IMR-90 (cell line): Measurements from ENCODE around the gene PHC1. TPM values are rescaled to one million over a fixed set of nuclear protein-coding genes. Genes with fewer than 3 reads are reported as not detected.

Experiments
- ATAC-seq: fragments of 200-7000 bp; cut with Tn5 transposase; 2 replicates; pipeline ENCODE4 v1.9.1; 2020; ENCODE audit warnings: low read depth, mild to moderate bottlenecking, moderate library complexity
- BruUV-seq: library from RNA; stranded (reverse); fragments of 400-500 nt; replicated peaks from 2 replicates; lab custom pipeline; 2021; lab: Mats Ljungman, UMichigan
- CTCF ChIA-PET: fragments of 300-600 bp; formaldehyde crosslinking; extraction: SDS; loops from one replicate; lab custom pipeline; 2021; ENCODE audit warnings: antibody characterized with exemption; lab: Yijun Ruan, JAX
- POLR2A ChIA-PET: fragments of 300-600 bp; sonication (Branson Sonifier 250); formaldehyde crosslinking; loops from one replicate; lab custom pipeline; 2022; ENCODE audit warnings: antibody characterized with exemption; ENCODE audit not compliant: unreplicated experiment; lab: Charles Lee
- DNase-seq: peaks from one replicate; pipeline ENCODE4 v3.0.0; 2013
- H2AFZ ChIP-seq: replicated peaks from 2 replicates; pipeline ENCODE3; 2013; ENCODE audit warnings: low read length, mild to moderate bottlenecking; ENCODE audit not compliant: poor library complexity
- H2AK5ac ChIP-seq: 2 replicates; pipeline ENCODE4 v1.6.1; 2013; ENCODE audit warnings: low read depth, low read length, inconsistent platforms
- H2AK9ac ChIP-seq: replicated peaks from 2 replicates; pipeline ENCODE3; 2013; ENCODE audit warnings: mild to moderate bottlenecking, low read depth, low read length, moderate library complexity; ENCODE audit not compliant: poor library complexity
- H2BK120ac ChIP-seq: 2 replicates; pipeline ENCODE4 v1.6.1; 2013; ENCODE audit warnings: low read depth, low read length, inconsistent platforms
- H2BK15ac ChIP-seq: 3 replicates; pipeline ENCODE4 v1.6.1; 2013; ENCODE audit warnings: low read depth, low read length, inconsistent platforms
- H2BK20ac ChIP-seq: 2 replicates; pipeline ENCODE4 v1.6.1; 2013; ENCODE audit warnings: low read depth, mild to moderate bottlenecking, inconsistent platforms, low read length, moderate library complexity
- H2BK5ac ChIP-seq: 2 replicates; pipeline ENCODE4 v1.6.1; 2013; ENCODE audit warnings: mild to moderate bottlenecking, low read depth, low read length, inconsistent platforms; ENCODE audit not compliant: poor library complexity, severe bottlenecking
- H3K14ac ChIP-seq: replicated peaks from 2 replicates; pipeline ENCODE4 v1.6.1; 2013; ENCODE audit warnings: low read depth, low read length, inconsistent platforms
- H3K18ac ChIP-seq: 2 replicates; pipeline ENCODE4 v1.6.1; 2013; ENCODE audit warnings: low read depth, low read length, control low read depth
- H3K23ac ChIP-seq: 2 replicates; pipeline ENCODE4 v1.6.1; 2013; ENCODE audit warnings: low read depth, low read length, inconsistent platforms
- H3K27ac ChIP-seq: 2 replicates; pipeline ENCODE4 v1.5.1; 2013; ENCODE audit warnings: mild to moderate bottlenecking, control low read depth, low read length; ENCODE audit not compliant: insufficient read depth
- H3K27me3 ChIP-seq: 2 replicates; pipeline ENCODE4 v1.6.1; 2013; ENCODE audit warnings: low read length; ENCODE audit not compliant: control insufficient read depth, insufficient read depth
- H3K36me3 ChIP-seq: 2 replicates; pipeline ENCODE4 v1.6.1; 2013; ENCODE audit warnings: low read length, mixed read lengths; ENCODE audit not compliant: control insufficient read depth, insufficient read depth
- H3K4ac ChIP-seq: 2 replicates; pipeline ENCODE4 v1.6.1; 2013; ENCODE audit warnings: low read depth, low read length, inconsistent platforms
- H3K4me1 ChIP-seq: 2 replicates; pipeline ENCODE4 v1.6.1; 2013; ENCODE audit warnings: low read length, mixed read lengths; ENCODE audit not compliant: control insufficient read depth, insufficient read depth
- H3K4me2 ChIP-seq: 2 replicates; pipeline ENCODE4 v1.6.1; 2013; ENCODE audit warnings: low read depth, mild to moderate bottlenecking, control low read depth, low read length, moderate library complexity
- H3K4me3 ChIP-seq: 2 replicates; pipeline ENCODE4 v1.5.1; 2013; ENCODE audit warnings: low read depth, mild to moderate bottlenecking, control low read depth, low read length, moderate library complexity; ENCODE audit not compliant: insufficient read depth
- H3K56ac ChIP-seq: 2 replicates; pipeline ENCODE4 v1.6.1; 2013; ENCODE audit warnings: low read length, inconsistent platforms; ENCODE audit not compliant: insufficient read depth; ENCODE audit errors: extremely low read depth
- H3K79me1 ChIP-seq, 2 experiments: 2 replicates each; pipeline ENCODE4 v1.6.1; 2013; ENCODE audit warnings: low read length in 2 of 2, inconsistent platforms in 1 of 2, low read depth in 1 of 2
- H3K9ac ChIP-seq: 2 replicates; pipeline ENCODE4 v1.6.1; 2013; ENCODE audit warnings: low read depth, low read length, control low read depth
- H3K9me1 ChIP-seq: 2 replicates; pipeline ENCODE4 v1.6.1; 2013; ENCODE audit warnings: low read length, inconsistent platforms; ENCODE audit not compliant: insufficient read depth
- H3K9me3 ChIP-seq: 2 replicates; pipeline ENCODE4 v1.6.1; 2013; ENCODE audit warnings: low read length; ENCODE audit not compliant: control insufficient read depth, insufficient read depth
- H4K20me1 ChIP-seq: 2 replicates; pipeline ENCODE4 v1.6.1; 2013; ENCODE audit warnings: low read length, inconsistent platforms; ENCODE audit not compliant: insufficient read depth
- H4K5ac ChIP-seq: 2 replicates; pipeline ENCODE4 v1.6.1; 2013; ENCODE audit warnings: mild to moderate bottlenecking, low read depth, low read length, control low read depth
- H4K8ac ChIP-seq, 2 experiments: 2 replicates each; pipeline ENCODE4 v1.6.1; 2013; ENCODE audit warnings: low read depth in 2 of 2, low read length in 2 of 2, control low read depth in 1 of 2, inconsistent platforms in 1 of 2
- H4K91ac ChIP-seq: 2 replicates; pipeline ENCODE4 v1.6.1; 2013; ENCODE audit warnings: low read depth, low read length, inconsistent platforms; ENCODE audit not compliant: insufficient read depth
- BHLHE40 ChIP-seq: fragments of 150-350 bp; IDR thresholded peaks from 2 replicates; pipeline ENCODE4 v1.6.1; 2016; ENCODE audit warnings: mild to moderate bottlenecking, low read depth, low read length
- CEBPB ChIP-seq: IDR thresholded peaks from 2 replicates; pipeline ENCODE4 v1.6.1; 2012; ENCODE audit warnings: low read depth, low read length, improper control_type of control experiment
- CHD1 ChIP-seq: IDR thresholded peaks from 2 replicates; pipeline ENCODE4 v1.6.1; 2012; ENCODE audit warnings: low read depth, low read length, improper control_type of control experiment
- CTCF ChIP-seq: conservative IDR thresholded peaks from 2 replicates; pipeline ENCODE4 v1.5.1; 2012; ENCODE audit warnings: mild to moderate bottlenecking, low read depth, low read length, improper control_type of control experiment
- ELK1 ChIP-seq: fragments of 150-350 bp; IDR thresholded peaks from 2 replicates; pipeline ENCODE4 v1.6.1; 2016; ENCODE audit warnings: low read depth, mild to moderate bottlenecking, low read length, moderate library complexity, borderline replicate concordance
- FOS ChIP-seq: fragments of 150-350 bp; IDR thresholded peaks from 2 replicates; pipeline ENCODE4 v1.6.1; 2016; ENCODE audit warnings: low read depth, low read length
- MAFK ChIP-seq: IDR thresholded peaks from 2 replicates; pipeline ENCODE4 v1.6.1; 2012; ENCODE audit warnings: low read depth, low read length, improper control_type of control experiment
- MAZ ChIP-seq: IDR thresholded peaks from 2 replicates; pipeline ENCODE4 v1.6.1; 2012; ENCODE audit warnings: low read depth, mild to moderate bottlenecking, low read length, improper control_type of control experiment, moderate library complexity, borderline replicate concordance
- MXI1 ChIP-seq: IDR thresholded peaks from 2 replicates; pipeline ENCODE4 v1.6.1; 2012; ENCODE audit warnings: low read depth, mild to moderate bottlenecking, low read length, moderate library complexity, borderline replicate concordance
- NFE2L2 ChIP-seq: fragments of 150-350 bp; IDR thresholded peaks from 2 replicates; pipeline ENCODE4 v1.6.1; 2016; ENCODE audit warnings: low read depth, mild to moderate bottlenecking, low read length
- POLR2A ChIP-seq: IDR thresholded peaks from 2 replicates; pipeline ENCODE4 v1.6.1; 2012; ENCODE audit warnings: mild to moderate bottlenecking, low read depth, low read length
- RAD21 ChIP-seq: IDR thresholded peaks from 2 replicates; pipeline ENCODE4 v1.6.1; 2012; ENCODE audit warnings: low read length, improper control_type of control experiment
- RCOR1 ChIP-seq: IDR thresholded peaks from 2 replicates; pipeline ENCODE4 v1.6.1; 2012; ENCODE audit warnings: mild to moderate bottlenecking, low read length, improper control_type of control experiment; ENCODE audit not compliant: insufficient replicate concordance
- RFX5 ChIP-seq: IDR thresholded peaks from 2 replicates; pipeline ENCODE4 v1.8.0; 2012; ENCODE audit warnings: low read depth, mild to moderate bottlenecking, low read length, moderate library complexity
- SMC3 ChIP-seq: fragments of 150-350 bp; IDR thresholded peaks from 2 replicates; pipeline ENCODE4 v1.6.1; 2016; ENCODE audit warnings: low read depth, mild to moderate bottlenecking, antibody characterized with exemption, low read length, moderate library complexity
- WGBS, 2 experiments: methylation state at CpG; one replicate each; pipeline versions ENCODE4 v1.1.5 to v1.1.7; 2013; ENCODE audit warnings: missing lambda C conversion rate in 2 of 2; ENCODE audit not compliant: insufficient read length in 1 of 2; ENCODE audit errors: extremely low coverage in 2 of 2; 5-methylcytosine and 5-hydroxymethylcytosine counted together
- dilution Hi-C: fragments of 300-500 bp; cut with HindIII; formaldehyde crosslinking; loops from one replicate; pipeline ENCODE4 v1.14.3; 2018; ENCODE audit warnings: low sequenced_read_pairs; ENCODE audit not compliant: unreplicated experiment
- in situ Hi-C: fragments of 300-500 bp; cut with MboI; formaldehyde crosslinking; loops from 3 replicates; pipeline ENCODE4 v1.14.3; 2019; ENCODE audit warnings: low sequenced_read_pairs, inconsistent platforms, mixed read lengths
- intact Hi-C: fragments of 100-400 bp; cut with micrococcal nuclease; formaldehyde crosslinking; loops from 2 replicates; pipeline ENCODE4 v1.10.0; 2022
- polyA plus RNA-seq, 3 experiments: library from polyadenylated mRNA; depleted of rRNA; stranded (reverse); fragments of >200 nt; gene quantifications; 2 replicates each; pipeline ENCODE4 v1.2.3, GENCODE V29; 2012; ENCODE audit warnings: low replicate concordance in 1 of 3
- total RNA-seq: library from RNA; depleted of rRNA; stranded (reverse); fragments of >200 nt; gene quantifications from 2 replicates; pipeline ENCODE4 v1.2.3, GENCODE V29; 2012
- TF ChIP-seq, protein P1 (sequence below): fragments of 150-350 bp; IDR thresholded peaks from 2 replicates; pipeline ENCODE4 v1.6.1; 2017; ENCODE audit warnings: mild to moderate bottlenecking, antibody characterized with exemption, low read length, low read depth

PHC1 gene
- total and polyA plus RNA-seq, 2 of the 4 experiments (the other 2 are of a cell fraction) = 9.1 to 23.1 TPM

- Histone ChIP-seq H3K4me2 (no peak overlapping the region), H2AK5ac (no peak overlapping the region), H3K14ac (no peak overlapping the region), H3K27ac (no peak overlapping the region), H4K5ac (no peak overlapping the region), H3K4ac (no peak overlapping the region), H4K91ac (no peak overlapping the region), H3K9me3 (no peaks in the 10 kb centered on the region), H2AK9ac (no peak overlapping the region), H3K23ac (no peak overlapping the region), H2BK15ac (no peak overlapping the region), H3K18ac (no peak overlapping the region), H2BK5ac (no peak overlapping the region), H3K27me3 (peaks cover 5% of the 10 kb centered on the region), H2BK20ac (no peak overlapping the region), H3K79me1 (no peaks in the 10 kb centered on the region), H3K56ac (no peak overlapping the region), H3K9me1 (no peaks in the 10 kb centered on the region), H2BK120ac (no peak overlapping the region), H4K8ac (no peak overlapping the region), H3K36me3 (no peaks in the 10 kb centered on the region), H3K4me3 (no peak overlapping the region), H3K9ac (no peak overlapping the region), H2AFZ (no peak overlapping the region), H4K20me1 (no peaks in the 10 kb centered on the region), H3K4me1 (no peaks in the 10 kb centered on the region)
- no CpG with 5 or more reads among the region's 6 CpGs for WGBS, 2 experiments
- CTCF ChIA-PET = no interaction called here
- dilution Hi-C loops = no loop called here
- TF ChIP-seq RCOR1 (no peak), POLR2A (no peak), CHD1 (no peak), MAFK (no peak), CTCF (no peak), BHLHE40 (no peak), SMC3 (no peak), CEBPB (no peak), FOS (no peak), RFX5 (no peak), MXI1 (no peak), MAZ (no peak), RAD21 (no peak), NFE2L2 (no peak), ELK1 (no peak)
- TF ChIP-seq, protein P1, sequence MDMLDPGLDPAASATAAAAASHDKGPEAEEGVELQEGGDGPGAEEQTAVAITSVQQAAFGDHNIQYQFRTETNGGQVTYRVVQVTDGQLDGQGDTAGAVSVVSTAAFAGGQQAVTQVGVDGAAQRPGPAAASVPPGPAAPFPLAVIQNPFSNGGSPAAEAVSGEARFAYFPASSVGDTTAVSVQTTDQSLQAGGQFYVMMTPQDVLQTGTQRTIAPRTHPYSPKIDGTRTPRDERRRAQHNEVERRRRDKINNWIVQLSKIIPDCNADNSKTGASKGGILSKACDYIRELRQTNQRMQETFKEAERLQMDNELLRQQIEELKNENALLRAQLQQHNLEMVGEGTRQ = no peak
- POLR2A ChIA-PET = no interaction called here
- DNase-seq (no peak), ATAC-seq (no peak)
- intact Hi-C loops = loop anchor here (10.0 kb wide), 2 partner anchors 75 to 355 kb away; partner anchors contain the start of genes A2ML1 and CLEC4E
- in situ Hi-C loops = no loop called here
- BruUV-seq = no TSS peak
Measured at GRCh38 chr12:8899830-8900229, 14.5 kb upstream of the PHC1 start.
